Stimulated activated CD8-positive, alpha-beta memory T cell treated with anti-CD3 and anti-CD28 coated beads, Interleukin-7, amount 100 ng/mL, for 24 hours (primary cell): ENCODE data around the gene FOXK2.

Source experiments
- DNase-seq: peaks from one replicate; pipeline ENCODE4 v3.0.0-alpha.2; 2020; ENCODE audit warnings: low read depth

FOXK2 gene

GRCh38 chr17:82590881-82591539, 71.5 kb downstream of the FOXK2 start:
- DNase-seq = no peak

- no peak for DNase-seq
Observed at GRCh38 chr17:82592289-82592766, 72.8 kb downstream of the FOXK2 start.

GRCh38 chr17:82592767-82593589, 73.4 kb downstream of the FOXK2 start:
- DNase-seq = no peak

GRCh38 chr17:82593590-82594087, 74.1 kb downstream of the FOXK2 start:
- DNase-seq = no peak

- no peak for DNase-seq
Observed at GRCh38 chr17:82594571-82594970, 75.0 kb downstream of the FOXK2 start.

GRCh38 chr17:82595893-82596292, 76.4 kb downstream of the FOXK2 start:
- DNase-seq = no peak

GRCh38 chr17:82596296-82596695, 76.8 kb downstream of the FOXK2 start:
- DNase-seq = no peak

GRCh38 chr17:82596837-82597672, 77.5 kb downstream of the FOXK2 start:
- DNase-seq = no peak

GRCh38 chr17:82598256-82599119, 79.0 kb downstream of the FOXK2 start:
- no peak for DNase-seq

- DNase-seq = no peak
Observed at GRCh38 chr17:82599674-82600661, 80.4 kb downstream of the FOXK2 start.

GRCh38 chr17:82600731-82601446, 81.4 kb downstream of the FOXK2 start:
- no peak for DNase-seq

- no peak for DNase-seq
Observed at GRCh38 chr17:82601447-82602000, 82.0 kb downstream of the FOXK2 start.

- no peak for DNase-seq
Observed at GRCh38 chr17:82602487-82602886, 83.0 kb downstream of the FOXK2 start.

GRCh38 chr17:82602986-82603710, 83.6 kb downstream of the FOXK2 start:
- no peak for DNase-seq

- no peak for DNase-seq
Observed at GRCh38 chr17:82603981-82604448, 84.5 kb downstream of the FOXK2 start.

- no peak for DNase-seq
Observed at GRCh38 chr17:82604532-82604931, 85.0 kb downstream of the FOXK2 start.

- no peak for DNase-seq
Observed at GRCh38 chr17:82605939-82606600, 86.5 kb downstream of the FOXK2 start.

- no peak for DNase-seq
Observed at GRCh38 chr17:82608816-82609215, 89.3 kb downstream of the FOXK2 start.
